ENCODE measurements around the gene ANGPTL7. TPM values are rescaled to one million over a fixed set of nuclear protein-coding genes. Genes with fewer than 3 reads are reported as not detected.

Gene ANGPTL7
- polyA plus RNA-seq, 1 donor from 2014 or later, result not detected

- H3K27me3 Mint-ChIP-seq, result no peaks in the 10 kb centered on the region
- H3K36me3 Mint-ChIP-seq, result peaks cover 10% of the 10 kb centered on the region
- no peaks in the 10 kb centered on the region for H3K9me3 Mint-ChIP-seq
- H3K27ac Mint-ChIP-seq, result no peak overlapping the region
- H3K4me3 Mint-ChIP-seq, result no peak overlapping the region
- no peaks in the 10 kb centered on the region for H3K4me1 Mint-ChIP-seq
These were observed 8.8 kb upstream of the ANGPTL7 start for GRCh38 chr1:11180342-11180744.

GRCh38 chr1:11182884-11183283, 6.3 kb upstream of the ANGPTL7 start:
- no peaks in the 10 kb centered on the region for H3K4me1 Mint-ChIP-seq

GRCh38 chr1:11184973-11185372, 4.2 kb upstream of the ANGPTL7 start:
- H3K27me3 Mint-ChIP-seq, result no peaks in the 10 kb centered on the region
- no peaks in the 10 kb centered on the region for H3K4me1 Mint-ChIP-seq
- peaks cover 4% of the 10 kb centered on the region for H3K36me3 Mint-ChIP-seq
- no peak overlapping the region for H3K4me3 Mint-ChIP-seq
- H3K27ac Mint-ChIP-seq, result no peak overlapping the region
- no peaks in the 10 kb centered on the region for H3K9me3 Mint-ChIP-seq

More at GRCh38 chr1:11182884-11183283, 6.3 kb upstream of the ANGPTL7 start:
- H3K27ac Mint-ChIP-seq, result no peak overlapping the region
- H3K9me3 Mint-ChIP-seq, result no peaks in the 10 kb centered on the region
- H3K4me3 Mint-ChIP-seq, result no peak overlapping the region
- peaks cover 9% of the 10 kb centered on the region for H3K36me3 Mint-ChIP-seq
- no peaks in the 10 kb centered on the region for H3K27me3 Mint-ChIP-seq

- Mint-ChIP-seq H3K4me3 (no peak overlapping the region), H3K27me3 (no peaks in the 10 kb centered on the region), H3K27ac (no peak overlapping the region), H3K4me1 (no peaks in the 10 kb centered on the region), H3K9me3 (no peaks in the 10 kb centered on the region), H3K36me3 (peaks cover 7% of the 10 kb centered on the region)
These were observed 2.2 kb upstream of the ANGPTL7 start for GRCh38 chr1:11187000-11187399.

GRCh38 chr1:11187494-11187893, 1.7 kb upstream of the ANGPTL7 start:
- Mint-ChIP-seq H3K4me3 (no peak overlapping the region), H3K27ac (no peak overlapping the region), H3K9me3 (no peaks in the 10 kb centered on the region), H3K4me1 (no peaks in the 10 kb centered on the region), H3K36me3 (peaks cover 7% of the 10 kb centered on the region), H3K27me3 (no peaks in the 10 kb centered on the region)

GRCh38 chr1:11187931-11188330, 1.2 kb upstream of the ANGPTL7 start:
- Mint-ChIP-seq H3K4me3 (no peak overlapping the region), H3K27ac (no peak overlapping the region), H3K36me3 (peaks cover 8% of the 10 kb centered on the region), H3K4me1 (no peaks in the 10 kb centered on the region), H3K27me3 (no peaks in the 10 kb centered on the region), H3K9me3 (no peaks in the 10 kb centered on the region)

GRCh38 chr1:11188381-11188780, 774 bp upstream of the ANGPTL7 start:
- H3K27ac Mint-ChIP-seq, result no peak overlapping the region
- H3K9me3 Mint-ChIP-seq, result no peaks in the 10 kb centered on the region
- H3K27me3 Mint-ChIP-seq, result no peaks in the 10 kb centered on the region
- H3K4me3 Mint-ChIP-seq, result no peak overlapping the region
- peaks cover 8% of the 10 kb centered on the region for H3K36me3 Mint-ChIP-seq
- H3K4me1 Mint-ChIP-seq, result no peaks in the 10 kb centered on the region

- Mint-ChIP-seq H3K9me3 (no peaks in the 10 kb centered on the region), H3K27ac (no peak overlapping the region), H3K27me3 (no peaks in the 10 kb centered on the region), H3K36me3 (peaks cover 10% of the 10 kb centered on the region), H3K4me3 (no peak overlapping the region), H3K4me1 (peaks cover 0 to 1% (median 0%) of the 10 kb centered on the region in 3 donors)
These were observed 4.2 kb downstream of the ANGPTL7 start for GRCh38 chr1:11193376-11193775.

- Mint-ChIP-seq H3K36me3 (peaks cover 10% of the 10 kb centered on the region), H3K4me3 (no peak overlapping the region), H3K9me3 (no peaks in the 10 kb centered on the region), H3K27me3 (no peaks in the 10 kb centered on the region), H3K4me1 (peaks cover 0 to 1% (median 0%) of the 10 kb centered on the region in 3 donors), H3K27ac (no peak overlapping the region)
These were observed 5.4 kb downstream of the ANGPTL7 start for GRCh38 chr1:11194407-11195176.

GRCh38 chr1:11196945-11197344, 7.8 kb downstream of the ANGPTL7 start:
- H3K27me3 Mint-ChIP-seq, result no peaks in the 10 kb centered on the region
- H3K27ac Mint-ChIP-seq, result no peak overlapping the region
- H3K4me3 Mint-ChIP-seq, result no peak overlapping the region
- H3K9me3 Mint-ChIP-seq, result no peaks in the 10 kb centered on the region
- peaks cover 7% of the 10 kb centered on the region for H3K36me3 Mint-ChIP-seq
- H3K4me1 Mint-ChIP-seq, result peaks cover 0 to 2% (median 1%) of the 10 kb centered on the region in 3 donors

- H3K9me3 Mint-ChIP-seq, result no peaks in the 10 kb centered on the region
- H3K4me3 Mint-ChIP-seq, result no peak overlapping the region
- no peaks in the 10 kb centered on the region for H3K27me3 Mint-ChIP-seq
- peaks cover 7% of the 10 kb centered on the region for H3K36me3 Mint-ChIP-seq
- no peak overlapping the region for H3K27ac Mint-ChIP-seq
- peaks cover 0 to 2% (median 1%) of the 10 kb centered on the region in 3 donors for H3K4me1 Mint-ChIP-seq
These were observed 8.2 kb downstream of the ANGPTL7 start for GRCh38 chr1:11197359-11197758.

- H3K27me3 Mint-ChIP-seq, result no peaks in the 10 kb centered on the region
- peaks cover 5% of the 10 kb centered on the region for H3K36me3 Mint-ChIP-seq
- no peak overlapping the region for H3K4me3 Mint-ChIP-seq
- peaks cover 0 to 2% (median 1%) of the 10 kb centered on the region in 3 donors for H3K4me1 Mint-ChIP-seq
- no peak overlapping the region for H3K27ac Mint-ChIP-seq
- no peaks in the 10 kb centered on the region for H3K9me3 Mint-ChIP-seq
These were observed 9.1 kb downstream of the ANGPTL7 start for GRCh38 chr1:11198257-11198656.

GRCh38 chr1:11198851-11199594, 9.9 kb downstream of the ANGPTL7 start:
- H3K27ac Mint-ChIP-seq, result no peak overlapping the region
- peaks cover 0 to 2% (median 1%) of the 10 kb centered on the region in 3 donors for H3K4me1 Mint-ChIP-seq
- no peaks in the 10 kb centered on the region for H3K27me3 Mint-ChIP-seq
- H3K9me3 Mint-ChIP-seq, result no peaks in the 10 kb centered on the region
- peaks cover 5% of the 10 kb centered on the region for H3K36me3 Mint-ChIP-seq
- no peak overlapping the region for H3K4me3 Mint-ChIP-seq

- Mint-ChIP-seq H3K27me3 (no peaks in the 10 kb centered on the region), H3K36me3 (peaks cover 5% of the 10 kb centered on the region), H3K27ac (peak overlapping the region in 1 of 3 donors; percentile 59), H3K4me3 (no peak overlapping the region), H3K9me3 (no peaks in the 10 kb centered on the region), H3K4me1 (peaks cover 0 to 2% (median 0%) of the 10 kb centered on the region in 3 donors)
These were observed 15.4 kb downstream of the ANGPTL7 start for GRCh38 chr1:11204396-11205190.
